ENCODE results near the gene ZBTB34. TPM values are rescaled to one million over a fixed set of nuclear protein-coding genes. Genes with fewer than 3 reads are reported as not detected.
A peak's percentile ranks its signal among the peaks of the same experiment; 100 is the strongest.

ZBTB34 gene
- total RNA-seq, 1 donor from 2014 or later, result 15.4 TPM

DNA sequence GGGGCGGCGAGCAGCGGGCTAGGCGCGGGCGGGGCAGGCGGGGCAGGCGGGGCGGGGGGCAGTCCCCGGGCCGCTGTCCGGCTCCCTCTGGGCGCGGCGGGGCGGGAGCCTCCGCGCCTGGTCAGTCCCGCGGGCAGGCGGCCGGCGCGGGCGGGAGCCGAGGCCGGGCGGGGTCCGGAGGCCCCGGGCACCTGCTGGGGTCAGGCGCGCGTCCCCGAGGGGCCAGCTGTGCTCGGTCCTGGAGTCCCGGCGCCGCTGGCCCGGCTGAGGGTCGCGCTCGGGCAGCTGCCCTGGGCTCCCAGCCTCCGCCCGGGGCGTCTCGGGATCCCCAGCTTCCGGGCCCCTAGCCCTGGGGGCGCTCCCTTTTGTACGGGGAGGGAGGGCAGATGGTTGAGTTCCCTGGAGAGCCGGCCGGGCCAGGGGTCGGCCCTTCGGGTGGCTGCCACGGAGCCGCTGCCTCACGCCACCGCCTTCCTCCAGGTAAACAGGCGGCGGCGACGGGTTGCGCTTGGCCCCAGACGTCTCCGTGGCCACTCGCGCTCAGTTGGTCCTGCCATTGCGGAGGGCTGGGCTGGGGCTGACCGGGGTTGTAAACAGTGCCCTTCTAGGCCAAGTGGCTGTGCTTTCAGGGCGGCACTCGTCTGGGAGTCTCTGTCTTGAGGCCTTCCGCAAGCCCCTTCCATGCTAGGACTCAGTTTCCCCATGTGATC is 473 bp downstream of the ZBTB34 start:
- Histone ChIP-seq H3K9me3 (no peaks in the 10 kb centered on the region), H3K27ac (peak overlapping the region; percentile 86), H3K27me3 (ENCODE audit: low read depth) (no peaks in the 10 kb centered on the region), H3K4me1 (peaks cover 35% of the 10 kb centered on the region), H3K4me3 (peak overlapping the region; percentile 87), H3K36me3 (peaks cover 25% of the 10 kb centered on the region)
- peak; percentile 61 for DNase-seq
- ATAC-seq, result peak; percentile 60 to 72
- intact Hi-C loops (cut with DNase I), result no loop called here
- TF ChIP-seq, protein P1, sequence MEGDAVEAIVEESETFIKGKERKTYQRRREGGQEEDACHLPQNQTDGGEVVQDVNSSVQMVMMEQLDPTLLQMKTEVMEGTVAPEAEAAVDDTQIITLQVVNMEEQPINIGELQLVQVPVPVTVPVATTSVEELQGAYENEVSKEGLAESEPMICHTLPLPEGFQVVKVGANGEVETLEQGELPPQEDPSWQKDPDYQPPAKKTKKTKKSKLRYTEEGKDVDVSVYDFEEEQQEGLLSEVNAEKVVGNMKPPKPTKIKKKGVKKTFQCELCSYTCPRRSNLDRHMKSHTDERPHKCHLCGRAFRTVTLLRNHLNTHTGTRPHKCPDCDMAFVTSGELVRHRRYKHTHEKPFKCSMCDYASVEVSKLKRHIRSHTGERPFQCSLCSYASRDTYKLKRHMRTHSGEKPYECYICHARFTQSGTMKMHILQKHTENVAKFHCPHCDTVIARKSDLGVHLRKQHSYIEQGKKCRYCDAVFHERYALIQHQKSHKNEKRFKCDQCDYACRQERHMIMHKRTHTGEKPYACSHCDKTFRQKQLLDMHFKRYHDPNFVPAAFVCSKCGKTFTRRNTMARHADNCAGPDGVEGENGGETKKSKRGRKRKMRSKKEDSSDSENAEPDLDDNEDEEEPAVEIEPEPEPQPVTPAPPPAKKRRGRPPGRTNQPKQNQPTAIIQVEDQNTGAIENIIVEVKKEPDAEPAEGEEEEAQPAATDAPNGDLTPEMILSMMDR (IDR thresholded peaks at IDR 0.05), result no peak

GRCh38 chr9:126861707-126862103 is 1.3 kb downstream of the ZBTB34 start:
- DNase-seq, result no peak
- TF ChIP-seq, protein P1 (IDR thresholded peaks at IDR 0.05), result no peak

DNA sequence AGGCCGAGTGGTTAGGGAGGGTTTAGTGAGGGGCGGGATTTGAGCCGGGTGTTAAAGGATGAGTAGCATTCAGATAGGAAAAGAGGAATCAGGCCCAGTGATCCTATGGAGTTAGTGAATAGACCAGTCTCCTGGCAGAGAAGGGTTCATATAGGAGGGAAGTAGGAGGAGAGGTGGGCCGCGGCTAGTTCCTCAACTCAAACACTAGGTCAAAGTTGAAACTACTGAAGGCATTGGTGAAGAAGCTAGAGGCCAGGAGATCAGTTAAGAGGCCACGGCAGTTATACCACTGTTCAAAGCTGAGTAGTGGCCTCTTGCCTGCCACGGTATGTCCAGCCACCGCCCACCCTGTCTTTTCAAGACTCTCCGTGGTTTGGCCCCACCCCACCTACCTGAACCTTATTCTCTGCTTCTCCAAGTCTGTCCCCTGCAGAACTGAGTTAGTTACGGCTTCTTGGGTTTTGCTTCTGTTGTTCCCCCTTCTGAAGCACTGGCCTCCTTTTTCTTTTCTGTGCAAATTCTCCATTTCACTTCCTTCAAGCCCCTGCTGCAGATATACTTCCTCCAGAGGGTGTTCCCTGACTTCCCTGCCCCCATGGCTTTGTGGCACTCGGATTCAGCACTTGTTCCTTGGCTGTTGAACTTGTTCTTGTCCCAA is 1.8 kb downstream of the ZBTB34 start:
- Histone ChIP-seq H3K36me3 (peaks cover 36% of the 10 kb centered on the region), H3K9me3 (no peaks in the 10 kb centered on the region), H3K4me1 (peaks cover 35% of the 10 kb centered on the region), H3K27ac (peak overlapping the region; percentile 86), H3K4me3 (peak overlapping the region; percentile 87), H3K27me3 (ENCODE audit: low read depth) (no peaks in the 10 kb centered on the region)
- intact Hi-C loops (cut with DNase I), result no loop called here
- ATAC-seq (peak; percentile 6 to 48), DNase-seq (peak; percentile 68)
- TF ChIP-seq, protein P1 (IDR thresholded peaks at IDR 0.05), result no peak

More at GRCh38 chr9:126861707-126862103, 1.3 kb downstream of the ZBTB34 start:
- no peak for ATAC-seq
- peaks cover 33% of the 10 kb centered on the region for H3K36me3 ChIP-seq
- no peaks in the 10 kb centered on the region for H3K9me3 ChIP-seq
- no peaks in the 10 kb centered on the region for H3K27me3 ChIP-seq (ENCODE audit: low read depth)
- intact Hi-C loops (cut with DNase I), result no loop called here
- peaks cover 35% of the 10 kb centered on the region for H3K4me1 ChIP-seq
- H3K4me3 ChIP-seq, result peak overlapping the region; percentile 87
- H3K27ac ChIP-seq, result peak overlapping the region; percentile 86

- TF ChIP-seq, protein P1 (IDR thresholded peaks at IDR 0.05), result no peak
These were observed 4.3 kb downstream of the ZBTB34 start for GRCh38 chr9:126864771-126865170.

DNA sequence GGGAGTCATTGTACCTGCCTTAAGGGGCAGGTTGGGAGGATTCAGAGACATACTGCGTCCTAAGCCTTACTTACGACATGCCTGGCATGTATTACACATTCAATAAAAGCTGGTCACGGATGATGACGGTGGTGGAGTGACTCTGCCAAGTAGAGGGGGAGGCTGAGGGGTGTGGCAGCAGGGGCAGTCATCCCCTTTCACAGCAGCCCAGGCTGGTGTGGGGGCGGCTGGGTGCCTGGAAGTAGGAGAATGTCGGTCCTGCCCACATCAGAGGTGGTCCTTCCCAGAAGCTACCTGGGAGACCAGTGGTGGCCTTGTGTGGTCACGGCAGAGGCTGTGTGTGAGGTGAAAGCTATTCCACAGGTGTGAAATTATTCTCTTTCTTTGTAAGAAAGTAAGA is 8.9 kb downstream of the ZBTB34 start:
- Histone ChIP-seq H3K4me3 (no peak overlapping the region), H3K27ac (no peak overlapping the region), H3K9me3 (no peaks in the 10 kb centered on the region), H3K36me3 (peaks cover 32% of the 10 kb centered on the region), H3K4me1 (peaks cover 7% of the 10 kb centered on the region), H3K27me3 (ENCODE audit: low read depth) (no peaks in the 10 kb centered on the region)
- DNase-seq (no peak), ATAC-seq (no peak)
- TF ChIP-seq, protein P1 (IDR thresholded peaks at IDR 0.05), result no peak
- intact Hi-C loops (cut with DNase I), result no loop called here

More at GRCh38 chr9:126864771-126865170, 4.3 kb downstream of the ZBTB34 start:
- Histone ChIP-seq H3K4me3 (no peak overlapping the region), H3K36me3 (peaks cover 36% of the 10 kb centered on the region), H3K27ac (no peak overlapping the region), H3K9me3 (no peaks in the 10 kb centered on the region), H3K27me3 (ENCODE audit: low read depth) (no peaks in the 10 kb centered on the region), H3K4me1 (peaks cover 34% of the 10 kb centered on the region)
- intact Hi-C loops (cut with DNase I), result no loop called here
- ATAC-seq (no peak), DNase-seq (no peak)

All from lower lobe of right lung (tissue), 2 donors.